Esophagus squamous epithelium (tissue), 4 donors: ENCODE results near the gene LDLRAD4.

ENCODE experiments used
- CTCF ChIP-seq, 6 experiments: fragments of 450-650 bp in 4 of 6; fragments of 200-600 bp in 2 of 6; sonication (generic) in 2 of 6; IDR thresholded peaks; one replicate each; pipeline ENCODE4 v1.5.1; 2016 to 2019; ENCODE audit warnings: antibody characterized with exemption in 6 of 6, mild to moderate bottlenecking in 4 of 6, moderate library complexity in 4 of 6
- POLR2A ChIP-seq, 4 donors: fragments of 450-650 bp; IDR thresholded peaks; one replicate each; pipeline ENCODE4 v1.6.1; 2017; ENCODE audit warnings: antibody characterized with exemption in 4 of 4, mild to moderate bottlenecking in 4 of 4, moderate library complexity in 3 of 4

- TF ChIP-seq CTCF (IDR thresholded peaks at IDR 0.05) (no peak), POLR2A (IDR thresholded peaks at IDR 0.05) (no peak)
Measured at GRCh38 chr18:13414102-13414501, 195.5 kb downstream of the LDLRAD4 start.
